Stimulated activated CD4-positive, alpha-beta T cell treated with anti-CD3 and anti-CD28 coated beads, Interleukin-2, amount 100 ng/mL, for 4 hours (primary cell): ENCODE measurements around the gene BCR.

Experiments
- DNase-seq: peaks from one replicate; pipeline ENCODE4 v3.0.0-alpha.2; 2020; ENCODE audit warnings: low read depth

Gene BCR

GRCh38 chr22:23176645-23177027 lies 3.7 kb upstream of the BCR start:
- DNase-seq: no peak

GRCh38 chr22:23177197-23177596 lies 3.1 kb upstream of the BCR start:
- DNase-seq: no peak

GRCh38 chr22:23178512-23179254 lies 1.6 kb upstream of the BCR start:
- DNase-seq: peak; percentile 38

- no peak for DNase-seq
These were observed 669 bp upstream of the BCR start for GRCh38 chr22:23179381-23180299.

- DNase-seq: no peak
These were observed 798 bp downstream of the BCR start for GRCh38 chr22:23180893-23181720.

GRCh38 chr22:23181721-23182308 lies 1.5 kb downstream of the BCR start:
- DNase-seq: no peak

- peak; percentile 51 for DNase-seq
These were observed 2.2 kb downstream of the BCR start for GRCh38 chr22:23182309-23183060.

- no peak for DNase-seq
These were observed 2.9 kb downstream of the BCR start for GRCh38 chr22:23183061-23183698.

GRCh38 chr22:23184100-23184763 lies 3.9 kb downstream of the BCR start:
- DNase-seq: no peak

- DNase-seq: no peak
These were observed 4.4 kb downstream of the BCR start for GRCh38 chr22:23184764-23185113.

- no peak for DNase-seq
These were observed 6.9 kb downstream of the BCR start for GRCh38 chr22:23187211-23187610.

GRCh38 chr22:23187871-23188700 lies 7.8 kb downstream of the BCR start:
- DNase-seq: no peak

GRCh38 chr22:23190526-23190925 lies 10.2 kb downstream of the BCR start:
- DNase-seq: no peak

GRCh38 chr22:23192133-23192532 lies 11.8 kb downstream of the BCR start:
- DNase-seq: no peak

- DNase-seq: no peak
These were observed 12.2 kb downstream of the BCR start for GRCh38 chr22:23192558-23192957.

GRCh38 chr22:23193196-23193827 lies 13.0 kb downstream of the BCR start:
- no peak for DNase-seq

GRCh38 chr22:23193882-23194281 lies 13.6 kb downstream of the BCR start:
- no peak for DNase-seq

- no peak for DNase-seq
These were observed 15.9 kb downstream of the BCR start for GRCh38 chr22:23196165-23196564.

- no peak for DNase-seq
These were observed 17.5 kb downstream of the BCR start for GRCh38 chr22:23197836-23198235.
